Loucy (cell line): ENCODE data around the gene CLDN14.

Source experiments
- CTCF ChIP-seq: fragments of 200-600 bp; sonication (generic); conservative IDR thresholded peaks from 2 replicates; pipeline ENCODE4 v1.5.1; 2014; ENCODE audit warnings: mild to moderate bottlenecking, antibody characterized with exemption, low read length
- EZH2phosphoT487 ChIP-seq: fragments of 200-600 bp; IDR thresholded peaks from 2 replicates; pipeline ENCODE4 v1.6.1; 2018; ENCODE audit warnings: antibody characterized with exemption, mild to moderate bottlenecking, moderate library complexity, borderline replicate concordance

GRCh38 chr21:36482673-36483072 is 2.8 kb upstream of the CLDN14 start:
- TF ChIP-seq EZH2phosphoT487, result no peak
- no peak for TF ChIP-seq CTCF
